Hepatocyte (in vitro differentiated cells): Measurements from ENCODE around the gene MAP3K4. TPM values are rescaled to one million over a fixed set of nuclear protein-coding genes. Genes with fewer than 3 reads are reported as not detected.
"Not testable (repeated sequence)": the region's sequence is repeated elsewhere in the genome, so short reads cannot be mapped to it uniquely, and the experiment has no call there.

Experiments used
- DNase-seq: peaks from one replicate; pipeline ENCODE4 v3.0.0-alpha.2; 2016; ENCODE audit warnings: low spot score
- H2AFZ ChIP-seq: fragments of 200-600 bp; sonication (generic); 2 replicates; pipeline ENCODE4 v1.6.0; 2016; ENCODE audit warnings: antibody characterized with exemption, mild to moderate bottlenecking
- H3K27ac ChIP-seq: fragments of 200-600 bp; sonication (generic); 2 replicates; pipeline ENCODE4 v1.5.1; 2016; ENCODE audit warnings: mild to moderate bottlenecking
- H3K27me3 ChIP-seq: fragments of 200-600 bp; sonication (generic); 2 replicates; pipeline ENCODE4 v1.6.1; 2016
- H3K36me3 ChIP-seq: fragments of 200-600 bp; sonication (generic); replicated peaks from 2 replicates; pipeline ENCODE4 v1.5.1; 2016; ENCODE audit warnings: low read depth; ENCODE audit not compliant: insufficient read depth
- H3K4me1 ChIP-seq: fragments of 200-600 bp; sonication (generic); 2 replicates; pipeline ENCODE4 v1.5.1; 2016; ENCODE audit warnings: mild to moderate bottlenecking, moderate library complexity; ENCODE audit not compliant: insufficient read depth
- H3K4me2 ChIP-seq: fragments of 200-600 bp; sonication (generic); 2 replicates; pipeline ENCODE4 v1.6.0; 2016
- H3K4me3 ChIP-seq: fragments of 200-600 bp; sonication (generic); 2 replicates; pipeline ENCODE4 v1.5.1; 2016; ENCODE audit warnings: mild to moderate bottlenecking
- H3K79me2 ChIP-seq: fragments of 200-600 bp; sonication (generic); 2 replicates; pipeline ENCODE4 v1.6.0; 2017; ENCODE audit warnings: mild to moderate bottlenecking
- H3K9me2 ChIP-seq: fragments of 200-600 bp; sonication (generic); replicated peaks from 2 replicates; pipeline ENCODE4 v1.6.0; 2017; ENCODE audit warnings: mild to moderate bottlenecking; ENCODE audit not compliant: insufficient read depth
- H3K9me3 ChIP-seq: fragments of 200-600 bp; sonication (generic); 2 replicates; pipeline ENCODE4 v1.5.1; 2016; ENCODE audit warnings: low read depth, mild to moderate bottlenecking
- H4K20me1 ChIP-seq: fragments of 200-600 bp; sonication (generic); 2 replicates; pipeline ENCODE4 v1.6.0; 2016; ENCODE audit warnings: mild to moderate bottlenecking; ENCODE audit not compliant: insufficient read depth, poor library complexity, severe bottlenecking
- CTCF ChIP-seq: fragments of 200-600 bp; sonication (generic); IDR thresholded peaks from 2 replicates; pipeline ENCODE4 v1.5.1; 2016; ENCODE audit warnings: antibody characterized with exemption, mild to moderate bottlenecking; ENCODE audit not compliant: poor library complexity
- EZH2 ChIP-seq: fragments of 200-600 bp; sonication (generic); IDR thresholded peaks from 2 replicates; pipeline ENCODE4 v1.6.1; 2016; ENCODE audit warnings: antibody characterized with exemption, mild to moderate bottlenecking, borderline replicate concordance
- EZH2phosphoT487 ChIP-seq: fragments of 200-600 bp; sonication (generic); IDR thresholded peaks from one replicate; pipeline ENCODE4 v1.6.1; 2018; ENCODE audit warnings: antibody characterized with exemption, mild to moderate bottlenecking, low read depth, moderate library complexity; ENCODE audit not compliant: unreplicated experiment, severe bottlenecking
- WGBS: methylation state at CpG from one replicate; pipeline ENCODE4 v1.1.6; 2016; ENCODE audit warnings: low lambda C conversion rate; ENCODE audit errors: missing lambda C conversion rate; 5-methylcytosine and 5-hydroxymethylcytosine counted together
- polyA plus RNA-seq: library from polyadenylated mRNA; unstranded; fragments of >200 nt; fragmentation: Nextera tagmentation; extraction: Ambion mirVana; gene quantifications from 2 replicates; pipeline ENCODE4 v1.2.1, GENCODE V29; 2016
- total RNA-seq: library from RNA; depleted of rRNA; stranded (reverse); fragments of >200 nt; gene quantifications from 2 replicates; pipeline ENCODE4 v1.2.3, GENCODE V29; 2014

The MAP3K4 gene
- total and polyA plus RNA-seq, 2 experiments from 2014 or later: 10.9 to 21.5 TPM

DNA sequence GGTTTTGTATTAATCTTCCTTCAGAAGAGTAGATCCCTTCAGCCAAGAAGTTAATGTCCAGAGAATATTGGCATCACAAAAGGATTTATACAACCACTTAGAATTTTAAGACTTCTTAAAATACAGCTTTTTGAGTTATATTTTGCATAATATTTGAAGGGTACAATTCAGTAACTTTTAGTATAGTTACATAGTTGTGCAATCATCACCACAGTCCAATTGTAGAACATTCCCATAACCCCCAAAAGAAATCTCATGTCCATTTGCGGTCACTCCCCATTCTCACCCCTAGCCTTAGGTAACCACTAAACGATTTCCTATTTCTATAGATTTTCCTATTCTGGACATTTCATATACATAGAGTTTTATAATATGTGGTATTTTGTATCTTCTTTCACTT, 126.4 kb downstream of the MAP3K4 start:
- Histone ChIP-seq H3K4me3 (no peak overlapping the region), H3K4me1 (no peaks in the 10 kb centered on the region), H3K9me2 (no peaks in the 10 kb centered on the region), H3K27ac (no peak overlapping the region), H4K20me1 (no peaks in the 10 kb centered on the region), H3K4me2 (no peak overlapping the region), H3K36me3 (peaks cover 8% of the 10 kb centered on the region), H3K27me3 (no peaks in the 10 kb centered on the region), H3K79me2 (no peaks in the 10 kb centered on the region), H3K9me3 (no peaks in the 10 kb centered on the region), H2AFZ (no peak overlapping the region)
- 94% methylated on average over 2 of the region's 2 CpGs for WGBS
- TF ChIP-seq EZH2: no peak
- no peak for DNase-seq

GRCh38 chr6:161123319-161123718, 131.8 kb downstream of the MAP3K4 start:
- H3K9me2 ChIP-seq, H3K4me1 ChIP-seq, H3K79me2 ChIP-seq, H2AFZ ChIP-seq, H4K20me1 ChIP-seq, H3K36me3 ChIP-seq, H3K4me3 ChIP-seq, DNase-seq, H3K27me3 ChIP-seq, H3K4me2 ChIP-seq, H3K27ac ChIP-seq: not testable (repeated sequence)
- peaks cover 28% of the 10 kb centered on the region for H3K9me3 ChIP-seq

DNA sequence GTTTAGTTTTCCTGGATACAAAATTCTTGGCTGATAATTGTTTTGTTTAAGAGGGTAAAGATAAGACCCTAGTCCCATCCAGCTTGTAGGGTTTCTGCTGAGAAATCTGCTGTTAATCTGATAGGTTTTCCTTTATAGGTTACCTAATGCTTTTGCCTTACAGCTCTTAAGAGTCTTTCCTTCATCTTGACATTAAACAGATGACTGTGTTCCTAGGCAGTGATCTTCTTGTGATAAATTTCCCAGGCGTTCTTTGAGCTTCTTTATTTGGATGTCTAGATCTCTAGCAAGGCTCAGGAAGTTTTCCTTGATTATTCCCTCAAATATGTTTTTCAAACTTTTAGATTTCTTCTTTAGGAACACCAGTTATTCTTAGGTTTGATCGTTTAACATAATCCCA, 134.0 kb downstream of the MAP3K4 start:
- Histone ChIP-seq H2AFZ (no peak overlapping the region), H3K27me3 (no peaks in the 10 kb centered on the region), H3K9me2 (no peaks in the 10 kb centered on the region), H3K4me2 (no peak overlapping the region), H4K20me1 (no peaks in the 10 kb centered on the region), H3K27ac (no peak overlapping the region), H3K4me1 (no peaks in the 10 kb centered on the region), H3K79me2 (no peaks in the 10 kb centered on the region), H3K9me3 (peaks cover 28% of the 10 kb centered on the region), H3K4me3 (no peak overlapping the region), H3K36me3 (no peaks in the 10 kb centered on the region)
- DNase-seq: no peak
- 65% methylated on average over 2 of the region's 2 CpGs for WGBS
- no peak for TF ChIP-seq EZH2
- no peak for TF ChIP-seq EZH2phosphoT487
- no peak for TF ChIP-seq CTCF

DNA sequence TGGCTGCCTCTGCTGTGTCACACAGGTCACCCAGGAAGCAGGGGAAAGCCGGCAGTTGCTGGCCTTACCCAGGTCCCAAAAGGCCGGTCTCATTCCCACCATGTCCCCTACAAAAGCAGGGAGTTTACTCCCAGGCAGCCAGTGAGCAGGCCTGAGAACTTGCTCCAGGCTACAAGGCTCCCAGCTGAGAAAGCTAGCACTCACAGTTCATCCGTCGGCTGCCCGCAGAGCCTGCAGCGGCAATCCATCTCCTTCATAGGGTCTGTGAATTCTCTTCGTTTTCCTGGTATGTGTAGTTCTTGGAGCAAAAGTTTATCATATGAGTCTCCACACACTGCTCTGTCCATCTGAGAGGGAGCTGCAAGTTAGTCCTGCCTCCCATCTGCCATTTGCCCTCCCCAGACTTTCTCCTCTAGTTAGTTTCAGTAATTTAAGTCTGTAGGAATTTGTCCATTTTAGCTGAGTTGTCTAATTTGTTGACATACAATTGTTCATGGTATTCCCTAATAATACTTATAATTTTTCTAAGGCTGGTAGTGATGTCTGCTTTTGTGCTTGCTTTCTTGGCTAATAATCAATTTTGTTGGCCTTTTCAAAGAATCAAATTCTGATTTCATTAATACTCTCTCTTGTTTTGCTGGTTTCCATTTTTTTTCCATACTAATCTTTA, 135.6 kb downstream of the MAP3K4 start:
- Histone ChIP-seq H3K4me3 (no peak overlapping the region), H3K4me1 (no peaks in the 10 kb centered on the region), H3K36me3 (no peaks in the 10 kb centered on the region), H3K79me2 (no peaks in the 10 kb centered on the region), H3K27me3 (no peaks in the 10 kb centered on the region), H3K9me2 (no peaks in the 10 kb centered on the region), H4K20me1 (no peaks in the 10 kb centered on the region), H3K27ac (no peak overlapping the region), H3K9me3 (peaks cover 28% of the 10 kb centered on the region), H3K4me2 (no peak overlapping the region), H2AFZ (no peak overlapping the region)
- WGBS: 96% methylated on average over 7 of the region's 7 CpGs
- TF ChIP-seq EZH2: no peak
- no peak for TF ChIP-seq CTCF
- no peak for TF ChIP-seq EZH2phosphoT487
- DNase-seq: no peak
